ENCODE data around the gene HMCN2.
"Not testable (repeated sequence)": the region's sequence is repeated elsewhere in the genome, so short reads cannot be mapped to it uniquely, and the experiment has no call there.

The HMCN2 gene

GRCh38 chr9:130396581-130396980 is 131.0 kb downstream of the HMCN2 start:
- no peak for DNase-seq

- no peak for DNase-seq
These were observed 133.1 kb downstream of the HMCN2 start for GRCh38 chr9:130398487-130399240.

- no peak for DNase-seq
These were observed 134.2 kb downstream of the HMCN2 start for GRCh38 chr9:130399768-130400167.

GRCh38 chr9:130400870-130401269 is 135.3 kb downstream of the HMCN2 start:
- no peak for DNase-seq

- not testable (repeated sequence) for DNase-seq
These were observed 136.2 kb downstream of the HMCN2 start for GRCh38 chr9:130401742-130402141.

GRCh38 chr9:130402243-130402642 is 136.7 kb downstream of the HMCN2 start:
- no peak for DNase-seq

GRCh38 chr9:130402645-130403440 is 137.3 kb downstream of the HMCN2 start:
- no peak for DNase-seq

GRCh38 chr9:130405657-130406257 is 140.2 kb downstream of the HMCN2 start:
- DNase-seq, result no peak

- DNase-seq, result no peak
These were observed 140.8 kb downstream of the HMCN2 start for GRCh38 chr9:130406278-130406895.

GRCh38 chr9:130407916-130408663 is 142.5 kb downstream of the HMCN2 start:
- DNase-seq, result no peak

GRCh38 chr9:130408669-130409068 is 143.1 kb downstream of the HMCN2 start:
- DNase-seq, result no peak

- DNase-seq, result no peak
These were observed 143.7 kb downstream of the HMCN2 start for GRCh38 chr9:130409246-130409645.

GRCh38 chr9:130410443-130410842 is 144.9 kb downstream of the HMCN2 start:
- DNase-seq, result no peak

GRCh38 chr9:130411566-130411915 is 146.0 kb downstream of the HMCN2 start:
- no peak for DNase-seq

GRCh38 chr9:130414081-130414731 is 148.6 kb downstream of the HMCN2 start:
- no peak for DNase-seq

GRCh38 chr9:130414910-130415746 is 149.6 kb downstream of the HMCN2 start:
- DNase-seq, result no peak

- DNase-seq, result no peak
These were observed 152.0 kb downstream of the HMCN2 start for GRCh38 chr9:130417602-130418001.

GRCh38 chr9:130418776-130419175 is 153.2 kb downstream of the HMCN2 start:
- no peak for DNase-seq

GRCh38 chr9:130419521-130420035 is 154.0 kb downstream of the HMCN2 start:
- DNase-seq, result no peak

- DNase-seq, result no peak
These were observed 155.7 kb downstream of the HMCN2 start for GRCh38 chr9:130421154-130421801.
